ENCODE measurements around the gene MYO1D. TPM values are rescaled to one million over a fixed set of nuclear protein-coding genes. Genes with fewer than 3 reads are reported as not detected.

The MYO1D gene
- total and polyA plus RNA-seq, 2 experiments from 2014 or later, result 34.3 to 43.7 TPM

GRCh38 chr17:32815460-32815859, 61.5 kb downstream of the MYO1D start:
- Histone ChIP-seq H3K4me1 (ENCODE audit: low read depth) (no peaks in the 10 kb centered on the region), H3K27me3 (no peaks in the 10 kb centered on the region), H3K4me3 (no peak overlapping the region), H3K27ac (no peak overlapping the region), H3K9me3 (ENCODE audit: low read depth) (no peaks in the 10 kb centered on the region), H3K36me3 (no peaks in the 10 kb centered on the region)
- no peak for DNase-seq (ENCODE audit: low read depth in 1 of 2, low spot score in 1 of 2)
- TF ChIP-seq, protein P1, sequence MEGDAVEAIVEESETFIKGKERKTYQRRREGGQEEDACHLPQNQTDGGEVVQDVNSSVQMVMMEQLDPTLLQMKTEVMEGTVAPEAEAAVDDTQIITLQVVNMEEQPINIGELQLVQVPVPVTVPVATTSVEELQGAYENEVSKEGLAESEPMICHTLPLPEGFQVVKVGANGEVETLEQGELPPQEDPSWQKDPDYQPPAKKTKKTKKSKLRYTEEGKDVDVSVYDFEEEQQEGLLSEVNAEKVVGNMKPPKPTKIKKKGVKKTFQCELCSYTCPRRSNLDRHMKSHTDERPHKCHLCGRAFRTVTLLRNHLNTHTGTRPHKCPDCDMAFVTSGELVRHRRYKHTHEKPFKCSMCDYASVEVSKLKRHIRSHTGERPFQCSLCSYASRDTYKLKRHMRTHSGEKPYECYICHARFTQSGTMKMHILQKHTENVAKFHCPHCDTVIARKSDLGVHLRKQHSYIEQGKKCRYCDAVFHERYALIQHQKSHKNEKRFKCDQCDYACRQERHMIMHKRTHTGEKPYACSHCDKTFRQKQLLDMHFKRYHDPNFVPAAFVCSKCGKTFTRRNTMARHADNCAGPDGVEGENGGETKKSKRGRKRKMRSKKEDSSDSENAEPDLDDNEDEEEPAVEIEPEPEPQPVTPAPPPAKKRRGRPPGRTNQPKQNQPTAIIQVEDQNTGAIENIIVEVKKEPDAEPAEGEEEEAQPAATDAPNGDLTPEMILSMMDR (IDR thresholded peaks at IDR 0.05; ENCODE audit: low read depth, low read length), result no peak

- H3K27ac ChIP-seq, result no peak overlapping the region
- H3K4me3 ChIP-seq, result no peak overlapping the region
- no peaks in the 10 kb centered on the region for H3K9me3 ChIP-seq (ENCODE audit: low read depth)
- TF ChIP-seq, protein P1 (IDR thresholded peaks at IDR 0.05; ENCODE audit: low read depth, low read length), result no peak
- no peaks in the 10 kb centered on the region for H3K4me1 ChIP-seq (ENCODE audit: low read depth)
- no peak for DNase-seq (ENCODE audit: low read depth in 1 of 2, low spot score in 1 of 2)
- H3K36me3 ChIP-seq, result no peaks in the 10 kb centered on the region
- H3K27me3 ChIP-seq, result no peaks in the 10 kb centered on the region
These were observed 62.1 kb downstream of the MYO1D start for GRCh38 chr17:32814836-32815235.

- no peak overlapping the region for H3K27ac ChIP-seq
- TF ChIP-seq, protein P1 (IDR thresholded peaks at IDR 0.05; ENCODE audit: low read depth, low read length), result no peak
- H3K27me3 ChIP-seq, result no peaks in the 10 kb centered on the region
- H3K4me1 ChIP-seq (ENCODE audit: low read depth), result no peaks in the 10 kb centered on the region
- H3K36me3 ChIP-seq, result no peaks in the 10 kb centered on the region
- DNase-seq (ENCODE audit: low read depth in 1 of 2, low spot score in 1 of 2), result peak in 1 of 2 donors; percentile 54
- H3K9me3 ChIP-seq (ENCODE audit: low read depth), result no peaks in the 10 kb centered on the region
- no peak overlapping the region for H3K4me3 ChIP-seq
These were observed 63.9 kb downstream of the MYO1D start for GRCh38 chr17:32813021-32813420.

DNA sequence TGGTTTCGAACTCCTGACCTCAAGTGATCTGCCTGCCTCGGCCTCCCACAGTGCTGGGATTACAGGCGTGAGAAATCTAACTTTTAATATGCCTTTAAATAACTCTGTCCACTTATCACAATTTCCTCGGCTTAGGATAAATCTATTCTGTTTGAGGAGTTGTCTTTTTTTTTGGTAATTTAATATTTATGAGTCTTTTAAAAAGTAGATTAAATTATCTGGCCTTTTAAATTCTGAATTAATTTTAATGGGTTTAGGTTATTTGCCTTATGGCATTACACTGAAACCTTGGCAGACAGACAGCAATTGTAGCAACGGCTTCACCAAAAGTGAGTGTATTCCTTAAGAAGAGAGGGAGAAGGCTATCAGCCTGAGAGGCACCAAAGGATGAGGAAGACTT, 66.2 kb downstream of the MYO1D start:
- Histone ChIP-seq H3K4me1 (ENCODE audit: low read depth) (no peaks in the 10 kb centered on the region), H3K36me3 (no peaks in the 10 kb centered on the region), H3K27ac (no peak overlapping the region), H3K4me3 (no peak overlapping the region), H3K9me3 (ENCODE audit: low read depth) (no peaks in the 10 kb centered on the region), H3K27me3 (no peaks in the 10 kb centered on the region)
- TF ChIP-seq, protein P1 (IDR thresholded peaks at IDR 0.05; ENCODE audit: low read depth, low read length), result no peak
- no peak for DNase-seq (ENCODE audit: low read depth in 1 of 2, low spot score in 1 of 2)

DNA sequence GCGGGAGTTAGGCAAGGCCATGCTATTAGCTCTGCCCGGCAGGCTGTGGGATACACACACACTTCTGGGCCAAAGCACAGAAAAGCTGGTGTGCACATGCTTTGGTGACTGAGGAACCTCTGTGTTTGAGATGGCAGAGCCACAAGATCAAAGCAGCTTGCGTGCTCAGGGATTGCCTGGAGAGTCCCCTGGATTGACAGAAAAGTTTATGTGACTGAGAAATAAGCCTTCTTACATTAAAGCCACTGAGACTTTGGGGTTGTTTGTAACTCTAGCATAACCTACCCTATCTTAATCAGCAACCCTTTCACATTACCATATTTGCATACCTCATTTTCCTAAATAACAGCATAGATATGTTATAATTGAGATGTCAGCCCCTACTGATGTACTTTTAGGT, 69.3 kb downstream of the MYO1D start:
- Histone ChIP-seq H3K9me3 (ENCODE audit: low read depth) (no peaks in the 10 kb centered on the region), H3K4me1 (ENCODE audit: low read depth) (no peaks in the 10 kb centered on the region), H3K4me3 (no peak overlapping the region), H3K27me3 (no peaks in the 10 kb centered on the region), H3K36me3 (no peaks in the 10 kb centered on the region), H3K27ac (no peak overlapping the region)
- TF ChIP-seq, protein P1 (IDR thresholded peaks at IDR 0.05; ENCODE audit: low read depth, low read length), result no peak
- no peak for DNase-seq (ENCODE audit: low read depth in 1 of 2, low spot score in 1 of 2)

GRCh38 chr17:32806646-32807045, 70.3 kb downstream of the MYO1D start:
- no peaks in the 10 kb centered on the region for H3K36me3 ChIP-seq
- no peaks in the 10 kb centered on the region for H3K4me1 ChIP-seq (ENCODE audit: low read depth)
- H3K27me3 ChIP-seq, result no peaks in the 10 kb centered on the region
- DNase-seq (ENCODE audit: low read depth in 1 of 2, low spot score in 1 of 2), result no peak
- no peaks in the 10 kb centered on the region for H3K9me3 ChIP-seq (ENCODE audit: low read depth)
- H3K27ac ChIP-seq, result no peak overlapping the region
- TF ChIP-seq, protein P1 (IDR thresholded peaks at IDR 0.05; ENCODE audit: low read depth, low read length), result no peak
- no peak overlapping the region for H3K4me3 ChIP-seq
